ENCODE data around the gene ARHGAP18.

ARHGAP18 gene

DNA sequence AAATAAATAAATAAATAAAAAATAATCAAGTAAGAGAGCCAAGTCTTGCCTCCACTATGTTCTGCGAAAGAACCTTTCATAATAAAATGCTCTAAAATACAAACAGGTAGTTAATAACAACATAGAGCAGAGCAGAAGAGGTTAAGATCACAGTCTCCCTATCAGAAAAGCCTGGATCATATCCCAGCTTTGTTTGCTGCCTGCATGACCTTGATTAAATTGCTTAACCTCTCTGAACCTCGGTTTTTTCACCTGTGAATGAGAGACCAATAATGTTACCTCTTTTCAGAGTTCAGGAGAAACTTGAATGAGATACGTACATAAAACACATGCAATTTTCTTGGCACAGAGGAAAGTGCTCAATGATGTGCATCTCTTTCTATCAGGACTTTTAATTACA, 44.4 kb downstream of the ARHGAP18 start:
- DNase-seq: no peak

DNA sequence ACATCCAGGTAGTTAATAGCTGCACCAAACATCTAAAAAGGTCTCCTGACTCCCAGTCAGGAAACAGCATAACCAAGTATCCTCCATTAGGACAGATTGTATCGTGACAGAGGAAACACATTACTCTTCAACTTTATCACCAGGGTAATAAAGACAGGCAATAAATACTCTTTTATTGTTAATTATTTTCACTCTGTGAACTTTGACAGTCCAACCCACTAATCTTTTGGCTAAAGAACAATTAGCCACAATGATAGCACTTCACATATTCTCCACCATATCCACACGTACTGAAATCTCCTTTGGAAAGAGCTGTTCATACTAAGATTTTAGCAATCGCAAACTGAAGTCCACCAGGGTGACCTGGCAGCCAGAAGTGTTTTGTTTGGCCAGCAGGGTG, 46.4 kb downstream of the ARHGAP18 start:
- no peak for DNase-seq

DNA sequence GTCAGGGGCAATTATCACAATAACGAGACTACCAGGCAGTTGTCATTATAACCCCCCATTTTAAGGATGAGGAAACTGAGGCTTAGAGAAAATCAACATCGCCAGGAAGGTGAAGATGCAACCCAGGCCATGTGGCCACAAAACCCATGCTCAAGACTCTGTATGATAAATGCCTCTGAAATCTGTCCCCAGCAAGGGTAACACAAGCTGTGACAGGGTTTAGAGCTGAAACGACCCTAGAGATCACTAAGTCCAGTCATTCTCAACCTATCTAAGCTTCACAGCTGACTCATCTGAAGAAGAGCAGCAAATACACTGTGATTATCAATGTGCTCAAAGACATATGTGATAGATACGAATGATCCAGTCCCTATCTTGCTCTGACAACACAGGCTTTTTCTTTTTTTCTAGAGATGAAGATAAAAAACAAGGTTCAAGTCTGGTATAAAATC, 47.0 kb downstream of the ARHGAP18 start:
- DNase-seq: no peak

DNA sequence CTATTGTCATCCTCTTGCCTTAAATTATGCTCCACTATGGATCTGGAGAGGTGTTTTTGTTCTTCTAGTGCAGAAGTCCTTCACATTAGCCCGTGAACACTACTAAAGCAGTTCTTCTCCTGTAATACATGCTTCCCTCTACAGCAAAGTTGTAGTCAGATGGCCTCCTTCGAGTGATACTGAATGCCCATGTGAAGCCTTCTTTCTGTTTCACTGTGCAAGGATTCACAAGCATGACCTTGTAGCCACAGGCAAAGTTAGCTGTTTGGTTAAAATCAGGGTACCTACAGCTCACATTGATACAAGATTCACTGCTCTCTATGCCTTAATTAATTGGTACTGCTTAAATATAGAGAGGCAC, 47.6 kb downstream of the ARHGAP18 start:
- no peak for DNase-seq

DNA sequence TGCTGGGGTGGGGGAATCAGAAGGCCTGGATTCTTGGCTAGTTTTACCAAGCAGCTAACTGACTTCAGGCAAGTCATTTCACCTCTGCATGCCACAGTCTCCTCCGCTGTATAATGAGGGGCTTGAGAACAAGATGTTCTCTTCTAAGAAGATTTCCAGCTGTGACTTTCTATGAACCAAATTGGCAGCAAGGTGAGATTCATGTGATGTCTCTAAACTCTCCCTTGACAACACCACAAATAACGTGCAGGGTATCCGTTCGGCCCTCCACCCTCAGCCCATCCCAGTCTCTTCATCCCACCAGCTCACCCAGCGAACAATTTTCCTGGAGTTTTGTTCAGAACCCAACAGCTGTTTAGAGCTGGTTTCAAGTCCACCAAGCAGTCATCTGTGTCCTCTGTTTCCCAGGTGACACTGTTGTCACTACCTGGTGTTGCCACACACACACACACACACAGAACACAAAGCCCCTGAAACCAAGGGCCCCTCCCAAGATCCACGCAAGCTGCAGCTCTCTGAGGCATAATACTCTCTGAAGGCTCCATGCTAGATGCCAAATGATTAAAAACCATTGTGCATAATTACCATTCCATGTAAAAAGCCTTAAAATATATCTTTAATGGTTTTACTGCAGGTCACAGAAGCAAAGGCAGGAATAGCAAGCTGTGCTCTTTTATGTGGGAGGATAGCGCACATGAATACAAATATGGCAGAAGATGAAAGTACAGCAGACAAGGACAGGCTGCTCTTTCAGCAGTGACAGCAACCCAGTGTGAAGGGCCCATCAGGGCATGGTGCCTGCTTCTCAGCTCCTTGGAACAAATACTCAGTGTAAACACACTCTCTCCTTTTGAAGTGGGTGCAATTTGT, 48.2 kb downstream of the ARHGAP18 start:
- DNase-seq: no peak

DNA sequence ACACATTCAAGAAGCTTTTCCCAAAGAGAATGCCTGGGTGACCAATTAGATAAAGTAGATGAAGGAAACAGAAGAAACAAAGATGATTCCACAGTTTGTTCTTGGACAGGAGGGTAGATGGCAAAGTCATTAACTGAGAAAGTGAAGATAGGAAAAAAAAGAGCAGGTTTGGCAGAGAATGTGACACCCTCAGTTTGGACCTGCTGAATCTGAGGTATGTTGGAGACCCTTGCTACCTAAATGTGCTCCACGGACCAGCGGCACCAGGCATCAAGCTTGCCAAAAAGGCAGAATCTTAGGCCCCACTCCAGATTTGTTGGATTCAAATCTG, 49.7 kb downstream of the ARHGAP18 start:
- DNase-seq: no peak

DNA sequence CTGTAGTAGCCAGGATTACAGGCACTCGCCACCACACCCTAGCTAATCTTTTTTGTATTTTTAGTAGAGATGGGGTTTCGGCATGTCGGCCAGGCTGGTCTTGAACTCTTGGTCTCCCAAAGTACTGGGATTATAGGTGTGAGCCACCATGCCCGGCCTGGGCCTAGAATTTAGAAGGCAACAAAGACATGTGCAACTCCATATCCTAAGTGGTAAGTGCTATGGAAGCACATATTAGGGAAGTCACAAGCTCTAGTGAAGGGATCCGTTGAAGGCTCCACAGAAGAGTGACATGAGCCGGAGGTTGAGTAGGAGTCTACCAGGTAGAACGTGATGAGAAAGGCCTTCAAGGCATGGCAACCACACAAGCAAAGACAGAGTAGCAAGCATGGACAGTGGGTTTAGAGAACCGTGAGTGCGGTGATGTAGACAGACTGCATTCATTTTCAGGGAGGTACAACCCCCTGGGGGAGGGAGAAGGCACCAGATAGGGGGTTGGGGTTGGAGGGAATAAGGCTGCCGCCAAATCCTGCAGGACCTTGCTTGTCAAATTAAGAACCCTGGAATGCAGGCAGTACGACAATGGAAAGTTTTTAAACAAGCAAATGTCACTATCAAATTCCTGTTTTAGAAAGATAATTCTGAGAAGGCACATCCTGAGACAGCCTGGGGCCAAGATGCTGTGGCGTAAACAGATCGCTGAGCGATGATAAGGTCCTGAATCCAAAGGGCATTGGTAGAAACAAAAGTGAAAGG, 50.2 kb downstream of the ARHGAP18 start:
- DNase-seq: no peak

DNA sequence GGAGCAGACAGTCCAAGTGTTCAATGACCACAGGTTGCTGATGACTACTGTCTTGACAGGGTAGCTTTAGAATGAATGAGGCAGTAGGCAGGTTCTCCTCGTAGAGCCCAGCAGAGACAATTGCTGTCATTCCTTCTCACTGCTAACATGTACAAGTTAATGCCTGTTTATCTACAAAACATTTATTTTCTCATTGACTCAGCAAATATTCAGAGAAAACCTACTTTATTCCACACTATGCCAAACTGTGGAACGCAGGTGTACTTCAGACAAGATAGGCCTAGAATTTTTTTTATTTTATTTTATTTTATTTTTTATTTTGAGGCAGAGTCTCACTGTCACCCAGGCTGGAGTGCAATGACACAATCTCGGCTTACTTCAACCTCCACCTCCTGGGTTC, 50.8 kb downstream of the ARHGAP18 start:
- no peak for DNase-seq

DNA sequence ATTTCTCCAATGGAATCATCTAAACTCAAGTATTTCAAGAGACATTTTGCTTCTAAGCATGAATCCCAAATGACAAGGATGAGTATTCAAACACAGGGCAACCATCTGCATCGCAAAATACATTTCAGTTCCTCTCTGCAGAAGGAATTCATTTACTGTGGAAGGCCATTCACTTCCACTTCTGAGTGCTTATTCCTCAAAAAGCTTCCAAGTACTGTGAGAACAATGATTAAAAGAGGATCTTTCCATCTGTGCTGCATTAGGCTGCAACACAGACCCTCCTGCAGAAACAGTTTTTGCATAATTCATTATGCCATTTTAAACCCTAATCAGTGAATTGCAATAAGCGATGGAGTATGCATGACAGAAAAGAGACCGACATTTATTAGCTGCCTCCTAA, 52.5 kb downstream of the ARHGAP18 start:
- no peak for DNase-seq

DNA sequence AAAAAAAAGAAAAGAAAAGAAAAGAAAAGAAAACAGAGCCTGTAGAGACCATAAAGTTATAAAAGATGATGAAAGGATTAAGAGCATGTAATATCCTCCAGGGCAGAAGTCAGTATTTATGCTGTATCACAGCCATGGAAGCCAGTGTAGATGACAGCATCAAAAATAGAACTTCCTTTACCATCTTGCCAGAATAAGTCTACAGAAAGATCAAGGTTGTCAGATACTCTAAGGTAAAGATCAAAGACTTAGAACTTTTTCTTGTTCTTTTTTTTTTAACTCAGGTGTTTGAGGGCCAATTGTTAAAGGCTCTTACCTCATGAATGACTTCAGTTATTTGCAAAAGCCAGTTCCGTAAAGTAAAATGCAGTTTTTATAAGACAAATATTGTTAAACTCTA, 54.6 kb downstream of the ARHGAP18 start:
- DNase-seq: no peak

DNA sequence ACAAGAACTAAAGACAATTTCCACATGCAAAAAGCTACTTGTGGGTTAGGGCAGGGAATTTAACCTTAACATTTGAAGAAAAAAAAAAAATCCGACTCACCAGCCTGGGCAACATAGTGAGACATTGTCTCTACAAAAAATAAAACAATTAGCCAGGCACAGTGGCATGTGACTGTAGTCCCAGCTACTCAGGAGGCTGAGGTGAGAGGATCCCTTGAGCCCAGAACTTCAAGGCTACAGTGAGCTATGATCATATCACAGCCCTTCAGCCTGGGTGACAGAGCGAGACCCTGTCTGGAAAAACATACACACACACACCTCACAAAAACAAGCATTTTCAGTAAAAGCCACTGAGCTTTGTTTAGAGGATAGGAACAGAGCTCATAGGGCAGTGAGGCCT, 56.2 kb downstream of the ARHGAP18 start:
- DNase-seq: no peak

DNA sequence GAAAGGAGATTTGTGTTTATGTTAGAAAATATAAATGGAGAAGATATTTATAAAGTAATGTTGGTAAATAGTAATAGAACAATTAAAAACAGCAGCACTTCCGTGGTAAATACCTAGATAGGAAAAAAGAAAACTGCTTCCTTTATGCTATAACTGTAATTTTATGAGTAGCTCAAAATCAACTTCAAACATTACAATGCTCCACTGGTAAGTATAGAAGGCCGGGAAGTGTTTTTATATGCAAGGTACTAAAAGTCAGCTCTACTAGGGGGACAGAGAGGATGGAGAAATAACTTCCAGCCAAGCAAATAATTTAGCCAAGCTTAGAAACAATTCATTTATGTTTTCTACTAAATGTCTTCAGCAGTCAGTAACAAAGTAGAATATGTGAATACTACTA, 56.7 kb downstream of the ARHGAP18 start:
- no peak for DNase-seq

DNA sequence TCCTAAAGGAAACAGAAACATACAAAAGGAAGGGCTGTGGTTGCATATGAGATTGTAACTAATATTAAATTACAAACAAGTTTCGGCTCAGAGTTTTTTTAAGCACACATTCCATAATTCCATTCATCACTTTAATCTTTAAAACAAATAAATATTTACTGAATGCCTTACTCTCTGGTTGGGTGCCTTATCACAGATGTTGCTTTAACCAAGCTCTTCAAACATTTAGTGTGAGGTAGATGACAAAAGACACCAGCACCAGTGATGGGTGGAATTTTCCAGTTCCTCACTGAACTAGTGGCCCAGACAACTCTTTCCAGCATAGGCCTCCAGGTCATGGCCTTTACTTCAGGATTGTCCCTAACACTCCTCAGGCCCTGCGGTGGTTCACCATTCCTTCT, 58.7 kb downstream of the ARHGAP18 start:
- no peak for DNase-seq

DNA sequence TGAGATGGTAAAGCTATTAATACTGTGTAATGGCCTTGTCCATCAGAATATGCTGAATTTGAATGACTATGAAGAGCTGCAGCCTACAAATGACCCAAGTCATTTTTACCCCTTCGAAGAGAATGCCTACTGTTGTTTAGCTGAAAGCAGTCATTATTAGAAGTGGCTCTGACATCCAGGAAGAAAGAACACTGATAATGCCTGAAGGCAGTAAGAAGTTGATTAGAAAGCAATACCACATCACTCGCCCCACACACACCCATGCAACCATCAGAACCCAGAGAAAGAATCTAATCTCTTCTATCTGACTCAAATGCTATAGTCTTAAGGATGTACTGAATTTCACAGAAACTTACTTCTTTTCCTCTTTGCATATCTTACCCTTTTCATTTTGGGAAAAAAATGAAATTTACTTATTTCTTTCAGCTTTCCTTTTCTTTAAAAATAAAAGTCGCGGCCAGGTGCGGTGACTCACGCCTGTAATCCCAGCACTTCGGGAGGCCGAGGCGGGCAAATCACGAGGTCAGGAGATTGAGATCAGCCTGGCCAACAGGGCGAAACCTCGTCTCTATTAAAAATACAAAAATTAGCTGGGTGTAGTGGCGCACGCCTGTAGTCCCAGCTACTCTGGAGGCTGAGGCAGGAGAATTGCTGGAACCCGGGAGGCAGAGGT, 61.0 kb downstream of the ARHGAP18 start:
- no peak for DNase-seq

DNA sequence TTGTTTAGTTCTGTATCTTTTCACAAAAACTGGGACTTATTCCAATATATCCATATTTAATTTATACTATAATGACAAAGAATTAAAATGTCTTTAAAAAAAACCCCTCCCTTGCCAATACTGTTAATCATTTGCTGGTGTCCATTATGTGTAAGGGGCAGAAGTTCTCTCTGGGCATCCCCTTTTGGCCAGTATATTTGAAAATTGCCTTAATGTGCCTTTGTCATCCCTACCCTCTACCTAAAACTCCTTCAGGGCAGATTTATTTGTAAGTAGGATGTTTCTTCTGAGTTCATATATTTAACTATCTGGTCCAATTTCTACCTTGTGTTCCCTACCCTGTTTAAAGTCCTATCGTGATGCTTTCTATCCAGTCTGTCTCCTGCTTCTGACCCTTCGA, 62.9 kb downstream of the ARHGAP18 start:
- DNase-seq: no peak

DNA sequence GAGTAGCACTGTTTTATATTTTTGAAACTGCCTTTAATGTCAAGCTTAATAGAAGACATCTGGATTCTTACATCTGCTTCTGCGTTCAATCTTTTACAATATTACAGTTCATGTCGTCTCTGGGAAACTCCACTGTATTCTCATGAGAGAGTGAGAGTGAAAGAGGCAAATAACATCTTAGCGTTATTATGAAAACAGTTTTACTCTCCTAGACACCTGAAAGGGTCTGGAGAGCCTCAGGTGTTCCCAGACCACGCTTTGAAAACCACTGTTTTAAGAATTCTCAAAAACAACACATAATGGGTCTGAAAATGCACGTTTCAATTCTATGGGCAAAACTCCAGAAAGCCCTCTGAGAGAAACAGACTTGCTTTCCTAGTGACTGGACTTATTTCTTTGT, 63.3 kb downstream of the ARHGAP18 start:
- DNase-seq: no peak

DNA sequence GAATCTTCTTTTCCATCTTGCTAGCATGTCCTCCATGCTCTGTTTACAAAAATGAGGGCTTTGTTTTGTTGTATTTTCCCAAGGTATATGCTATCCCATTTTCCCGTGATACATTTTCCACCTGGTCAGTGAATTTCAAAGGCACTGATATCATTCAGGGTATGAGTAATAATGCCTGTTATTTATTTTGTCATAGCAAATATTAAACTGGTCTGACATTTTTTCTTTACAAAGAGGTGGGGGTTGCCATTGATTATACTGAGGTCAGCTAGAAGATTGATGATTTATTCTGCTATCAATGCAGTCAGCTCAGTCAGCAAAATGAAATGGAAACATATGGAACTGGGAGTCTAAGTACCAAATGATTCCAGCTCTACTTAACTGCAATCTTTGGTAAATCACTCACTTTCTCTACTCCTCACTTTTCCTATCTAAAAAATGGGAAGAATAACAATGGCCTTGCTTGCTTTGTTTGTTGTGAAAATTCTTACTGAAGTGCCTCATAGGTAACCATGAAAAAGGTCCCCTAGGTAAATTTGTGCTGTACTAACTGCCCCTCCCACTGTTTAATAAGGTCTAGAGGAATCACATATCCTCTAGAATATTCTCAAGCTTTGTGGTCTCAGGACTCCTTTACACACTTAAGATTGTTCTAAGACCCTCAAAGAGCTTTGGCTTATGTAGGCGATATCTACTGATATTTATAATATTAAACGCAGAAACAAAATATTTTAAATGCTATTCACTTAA, 64.0 kb downstream of the ARHGAP18 start:
- no peak for DNase-seq

DNA sequence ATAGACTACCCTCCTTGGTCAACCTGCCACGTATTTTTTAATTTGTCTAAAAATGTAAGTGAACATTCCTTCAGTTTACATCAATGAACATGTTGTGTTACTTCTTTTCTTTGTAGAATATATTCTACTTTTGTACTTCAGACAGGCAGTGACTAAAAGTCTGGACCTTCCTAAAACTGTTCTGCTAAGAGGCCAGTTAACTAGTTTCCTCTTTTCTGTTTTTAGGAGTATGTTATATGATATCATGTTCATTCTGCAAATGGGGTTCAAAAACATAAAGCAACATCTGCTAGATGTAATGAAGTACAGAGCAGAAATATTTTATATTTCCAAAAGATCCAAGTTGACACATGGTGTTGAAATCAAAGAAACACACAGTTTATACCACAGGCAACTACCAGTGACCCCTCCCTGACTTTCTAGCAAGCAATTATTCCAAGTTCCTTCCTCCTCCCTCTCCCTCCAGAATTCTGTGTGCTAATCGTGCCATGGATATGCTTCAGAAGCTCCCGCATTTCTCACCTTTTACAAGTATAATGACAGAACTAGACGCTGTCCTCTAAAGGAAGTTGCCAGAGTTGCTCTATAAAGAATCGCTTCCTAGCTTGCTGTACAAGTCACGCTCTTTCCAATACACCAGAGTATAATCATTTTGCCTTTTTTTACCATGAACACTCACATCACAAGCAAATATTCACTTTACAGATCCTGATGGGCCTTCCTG, 64.7 kb downstream of the ARHGAP18 start:
- no peak for DNase-seq

DNA sequence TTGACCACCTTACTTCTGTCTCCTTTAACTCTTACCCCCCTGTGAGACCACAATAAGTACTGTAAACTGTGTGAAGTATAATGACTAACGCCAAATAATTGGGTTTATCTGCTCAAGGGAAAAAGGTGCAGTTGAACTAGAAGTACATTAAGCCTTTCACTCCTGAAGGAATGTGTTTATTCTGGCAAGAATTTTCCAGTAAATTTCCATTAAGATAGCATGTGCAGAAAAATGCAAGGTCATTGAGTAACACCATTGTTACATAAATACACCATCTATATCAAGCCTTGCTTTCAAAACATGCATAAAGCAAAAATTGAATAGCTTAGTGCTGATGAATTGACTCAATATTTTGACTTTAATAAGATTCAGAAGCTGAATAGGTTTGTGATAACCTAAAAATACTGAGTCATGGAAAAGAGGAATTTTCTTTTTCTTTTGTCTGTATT, 65.4 kb downstream of the ARHGAP18 start:
- no peak for DNase-seq

DNA sequence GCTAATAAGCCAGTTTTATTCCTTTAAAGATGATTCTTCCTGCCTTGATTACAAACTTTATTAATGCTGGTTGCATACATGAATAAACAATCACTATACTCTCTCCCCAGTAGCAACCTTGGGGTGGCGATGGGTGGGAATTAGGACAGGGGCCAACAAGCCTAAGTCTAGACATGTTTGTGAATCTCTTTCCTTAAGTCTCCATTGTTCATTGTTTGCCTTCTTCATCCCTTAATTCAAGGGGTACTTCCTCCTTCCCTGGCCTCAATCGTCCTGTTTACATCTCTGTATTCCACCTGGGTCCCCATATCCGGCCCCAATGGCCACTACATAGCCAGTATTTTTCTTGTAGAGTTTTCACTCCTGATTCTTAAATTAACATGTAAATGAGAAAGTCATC, 66.0 kb downstream of the ARHGAP18 start:
- no peak for DNase-seq

DNA sequence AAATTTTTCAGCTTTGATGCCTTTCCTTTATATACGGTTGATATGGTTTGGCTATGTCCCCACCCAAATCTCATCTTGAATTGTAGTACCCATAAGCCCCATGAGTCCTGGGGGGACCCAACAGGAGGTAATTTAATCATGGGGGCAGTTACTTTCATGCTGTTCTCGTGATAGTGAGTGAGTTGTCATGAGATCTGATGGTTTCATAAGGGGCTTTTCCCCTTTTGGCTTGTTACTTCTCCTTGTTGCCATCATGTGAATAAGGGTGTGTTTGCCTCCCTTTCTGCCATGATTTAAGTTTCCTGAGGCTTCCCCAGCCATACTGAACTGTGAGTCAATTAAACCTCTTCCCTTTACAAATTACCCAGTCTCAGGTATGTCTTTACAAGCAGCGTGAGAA, 66.8 kb downstream of the ARHGAP18 start:
- no peak for DNase-seq

DNA sequence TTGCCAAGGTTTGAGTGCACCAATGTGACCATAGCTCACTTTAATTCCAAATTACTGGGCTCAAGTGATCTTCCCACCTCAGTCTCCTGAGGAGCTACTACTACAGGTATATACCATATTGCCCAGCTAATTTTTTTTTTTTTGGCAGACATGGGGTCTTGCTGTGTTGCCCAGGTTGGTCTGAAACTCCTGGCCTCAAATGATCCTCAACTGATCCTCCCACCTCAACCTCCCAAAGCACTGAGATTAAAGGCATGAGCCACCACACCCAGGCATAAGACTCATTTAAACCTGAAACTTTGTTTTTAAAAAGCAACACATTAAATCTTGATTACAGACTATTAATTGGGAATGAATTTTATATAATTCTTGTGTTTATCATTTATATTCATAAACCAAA, 67.7 kb downstream of the ARHGAP18 start:
- DNase-seq: no peak

DNA sequence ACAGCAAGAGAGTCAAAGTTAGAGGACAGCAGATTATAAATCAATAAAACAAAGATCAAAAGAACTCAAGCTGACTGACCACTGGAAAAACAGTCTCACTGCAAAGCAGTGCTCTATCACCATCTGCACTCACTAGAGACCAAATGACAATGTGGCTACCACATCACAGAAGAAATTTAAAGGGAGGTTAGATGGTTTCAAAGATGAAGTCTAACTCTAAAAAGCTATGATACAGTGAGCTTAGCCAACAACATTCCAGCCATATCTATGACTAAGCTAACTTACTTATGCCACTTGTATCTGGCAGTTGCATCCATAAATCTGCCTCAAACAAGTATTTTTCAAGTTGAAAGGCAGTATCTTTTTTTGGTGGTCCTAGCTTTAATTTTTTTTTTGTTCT, 68.6 kb downstream of the ARHGAP18 start:
- no peak for DNase-seq
